Measurements from ENCODE around the gene MAP4K4. TPM values are rescaled to one million over a fixed set of nuclear protein-coding genes. Genes with fewer than 3 reads are reported as not detected.

MAP4K4 gene
- total RNA-seq, 4 donors from 2014 or later: 25.7 to 42.3 (median 29.8) TPM

DNA sequence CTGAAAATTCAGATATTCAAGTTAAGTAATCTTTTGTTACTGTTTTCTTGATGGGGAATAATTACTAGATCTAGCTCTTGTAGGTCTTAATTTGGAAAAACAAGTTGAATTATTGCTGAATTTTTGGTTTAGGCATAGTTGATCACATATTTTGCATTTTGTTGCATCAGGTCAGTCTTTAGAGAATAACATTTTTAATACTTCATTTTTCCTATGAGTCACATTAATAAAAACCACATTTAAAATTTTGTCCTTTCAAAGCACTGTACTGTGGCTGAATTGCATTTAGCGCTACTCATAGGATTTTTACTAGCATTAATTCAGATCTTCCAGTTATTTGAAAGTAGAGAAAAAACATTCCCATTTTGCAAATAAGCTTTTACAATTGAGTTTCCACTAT, 23.2 kb downstream of the MAP4K4 start:
- no peak overlapping the region for H3K4me3 ChIP-seq (ENCODE audit: low read depth, poor library complexity, severe bottlenecking)
- WGBS, 2 donors: 70 to 82% methylated on average over 1 of the region's 1 CpG
- no peak for DNase-seq (ENCODE audit: low spot score in 2 of 2)
- TF ChIP-seq, protein P1, sequence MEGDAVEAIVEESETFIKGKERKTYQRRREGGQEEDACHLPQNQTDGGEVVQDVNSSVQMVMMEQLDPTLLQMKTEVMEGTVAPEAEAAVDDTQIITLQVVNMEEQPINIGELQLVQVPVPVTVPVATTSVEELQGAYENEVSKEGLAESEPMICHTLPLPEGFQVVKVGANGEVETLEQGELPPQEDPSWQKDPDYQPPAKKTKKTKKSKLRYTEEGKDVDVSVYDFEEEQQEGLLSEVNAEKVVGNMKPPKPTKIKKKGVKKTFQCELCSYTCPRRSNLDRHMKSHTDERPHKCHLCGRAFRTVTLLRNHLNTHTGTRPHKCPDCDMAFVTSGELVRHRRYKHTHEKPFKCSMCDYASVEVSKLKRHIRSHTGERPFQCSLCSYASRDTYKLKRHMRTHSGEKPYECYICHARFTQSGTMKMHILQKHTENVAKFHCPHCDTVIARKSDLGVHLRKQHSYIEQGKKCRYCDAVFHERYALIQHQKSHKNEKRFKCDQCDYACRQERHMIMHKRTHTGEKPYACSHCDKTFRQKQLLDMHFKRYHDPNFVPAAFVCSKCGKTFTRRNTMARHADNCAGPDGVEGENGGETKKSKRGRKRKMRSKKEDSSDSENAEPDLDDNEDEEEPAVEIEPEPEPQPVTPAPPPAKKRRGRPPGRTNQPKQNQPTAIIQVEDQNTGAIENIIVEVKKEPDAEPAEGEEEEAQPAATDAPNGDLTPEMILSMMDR (IDR thresholded peaks at IDR 0.05): no peak
- no peak for TF ChIP-seq POLR2A (IDR thresholded peaks at IDR 0.05)
- intact Hi-C loops (cut with DNase I; ENCODE audit: low total_unique reads): no loop called here

DNA sequence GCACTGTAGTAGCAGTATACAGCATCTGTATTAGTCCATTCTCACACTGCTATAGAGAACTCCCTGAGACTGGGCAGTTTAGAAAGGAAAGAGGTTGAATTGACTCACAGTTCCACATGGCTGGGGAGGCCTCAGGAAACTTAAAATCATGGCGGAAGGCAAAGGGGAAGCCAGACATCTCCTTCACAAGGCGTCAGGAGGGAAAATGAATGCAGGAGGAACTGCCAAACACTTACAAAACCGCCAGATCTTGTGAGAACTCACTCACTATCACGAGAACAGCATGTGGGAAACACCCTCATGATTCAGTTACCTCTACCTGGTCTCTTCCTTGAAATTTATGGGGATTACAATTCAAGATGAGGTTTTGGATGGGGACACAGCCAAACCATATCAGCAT, 25.4 kb downstream of the MAP4K4 start:
- TF ChIP-seq POLR2A (IDR thresholded peaks at IDR 0.05): no peak
- TF ChIP-seq, protein P1 (IDR thresholded peaks at IDR 0.05): no peak
- no peak overlapping the region for H3K4me3 ChIP-seq (ENCODE audit: low read depth, poor library complexity, severe bottlenecking)
- no peak for DNase-seq (ENCODE audit: low spot score in 2 of 2)
- WGBS, 2 donors: 81 to 86% methylated on average over 4 of the region's 4 CpGs
- intact Hi-C loops (cut with DNase I; ENCODE audit: low total_unique reads): no loop called here

DNA sequence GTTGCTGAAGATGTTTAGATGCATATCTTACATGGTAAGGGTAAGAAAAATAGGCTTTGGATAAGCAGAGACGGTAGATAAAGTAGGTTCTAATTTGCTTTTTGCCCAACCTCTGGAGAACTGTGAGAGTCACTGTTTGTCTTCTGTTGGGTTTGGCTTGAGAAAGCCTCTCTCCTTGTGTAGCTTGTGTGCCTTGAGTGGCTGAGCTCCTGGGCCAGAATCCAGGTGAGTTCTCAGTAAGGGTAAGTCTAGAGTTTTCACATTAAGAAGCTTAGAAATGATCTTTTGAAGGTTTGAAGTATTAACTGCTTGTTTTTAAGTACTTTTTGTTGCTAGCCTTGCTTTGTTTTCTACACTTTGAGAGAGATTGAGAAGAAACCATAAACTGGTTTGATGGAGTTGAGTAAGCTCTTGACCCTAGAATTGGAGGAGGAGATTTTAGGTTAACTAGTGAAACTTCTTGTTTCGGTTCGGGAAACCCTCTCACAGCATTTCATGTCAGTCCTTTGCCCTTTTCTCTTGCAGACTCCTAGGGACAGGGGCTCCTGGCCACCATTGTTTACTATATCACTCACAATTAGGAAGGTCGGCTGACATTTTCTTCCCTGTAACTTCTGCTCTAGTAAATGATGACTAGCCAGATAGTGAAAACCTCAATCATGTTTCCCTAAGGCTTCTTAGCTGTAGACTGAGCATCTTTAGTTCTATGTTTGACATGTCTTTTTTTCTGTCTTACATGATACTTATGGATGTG, 26.0 kb downstream of the MAP4K4 start:
- 88 to 90% methylated on average over 4 of the region's 4 CpGs for WGBS, 2 donors
- no peak overlapping the region for H3K4me3 ChIP-seq (ENCODE audit: low read depth, poor library complexity, severe bottlenecking)
- no peak for TF ChIP-seq POLR2A (IDR thresholded peaks at IDR 0.05)
- TF ChIP-seq, protein P1 (IDR thresholded peaks at IDR 0.05): no peak
- intact Hi-C loops (cut with DNase I; ENCODE audit: low total_unique reads): no loop called here
- no peak for DNase-seq (ENCODE audit: low spot score in 2 of 2)

DNA sequence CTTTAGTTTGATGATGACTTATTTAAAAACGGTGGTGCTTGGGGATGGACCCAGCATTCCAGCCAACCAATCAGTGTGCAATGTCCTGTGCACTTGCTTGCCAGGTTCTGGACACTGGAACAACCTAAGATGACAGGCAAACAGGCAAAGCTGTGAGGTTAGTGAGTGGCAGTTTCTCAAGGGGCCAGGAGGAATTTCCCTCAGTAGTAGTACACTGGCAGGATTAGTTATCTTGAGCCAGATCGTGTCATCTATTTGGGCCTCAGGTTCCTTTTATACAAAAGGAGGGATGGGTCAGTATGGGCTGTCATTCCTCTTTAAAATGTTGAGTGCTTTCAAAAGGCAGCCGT, 26.6 kb downstream of the MAP4K4 start:
- TF ChIP-seq POLR2A (IDR thresholded peaks at IDR 0.05): no peak
- TF ChIP-seq, protein P1 (IDR thresholded peaks at IDR 0.05): no peak
- no peak for DNase-seq (ENCODE audit: low spot score in 2 of 2)
- intact Hi-C loops (cut with DNase I; ENCODE audit: low total_unique reads): no loop called here
- H3K4me3 ChIP-seq (ENCODE audit: low read depth, poor library complexity, severe bottlenecking): no peak overlapping the region
- WGBS, 2 donors: 62 to 71% methylated on average over 3 of the region's 3 CpGs

DNA sequence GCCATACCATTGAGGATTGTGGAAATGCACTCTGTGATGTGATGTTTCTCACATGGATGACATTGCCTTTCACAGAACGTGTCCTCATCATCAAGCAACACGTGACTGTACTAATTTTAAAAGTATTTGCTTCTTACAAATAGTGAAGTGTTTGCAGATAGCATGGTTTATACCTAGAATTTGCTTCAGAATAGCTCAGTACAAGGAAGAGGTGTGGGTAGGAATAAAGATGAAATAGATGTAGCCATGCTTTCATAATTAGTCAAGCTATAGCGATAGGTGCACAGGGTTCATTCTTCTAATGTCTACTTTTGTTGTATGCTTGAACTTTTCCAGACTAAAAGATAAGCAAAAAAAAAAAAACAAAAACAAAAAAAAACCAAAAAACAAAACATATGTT, 27.5 kb downstream of the MAP4K4 start:
- no peak overlapping the region for H3K4me3 ChIP-seq (ENCODE audit: low read depth, poor library complexity, severe bottlenecking)
- 82 to 88% methylated on average over 3 of the region's 3 CpGs for WGBS, 2 donors
- intact Hi-C loops (cut with DNase I; ENCODE audit: low total_unique reads): no loop called here
- no peak for TF ChIP-seq POLR2A (IDR thresholded peaks at IDR 0.05)
- TF ChIP-seq, protein P1 (IDR thresholded peaks at IDR 0.05): no peak
- no peak for DNase-seq (ENCODE audit: low spot score in 2 of 2)

Measured in lower leg skin (tissue), 4 donors.